ENCODE measurements around the gene FAM53B.
A peak's percentile ranks its signal among the peaks of the same experiment; 100 is the strongest.

FAM53B gene

GRCh38 chr10:124658591-124659242, 85.5 kb downstream of the FAM53B start:
- no peak for DNase-seq

GRCh38 chr10:124657806-124658205, 86.4 kb downstream of the FAM53B start:
- DNase-seq: peak; percentile 77

- DNase-seq: no peak
These were observed 87.6 kb downstream of the FAM53B start for GRCh38 chr10:124656541-124656940.

GRCh38 chr10:124656113-124656490, 88.1 kb downstream of the FAM53B start:
- DNase-seq: no peak

GRCh38 chr10:124655191-124656112, 88.7 kb downstream of the FAM53B start:
- no peak for DNase-seq

- no peak for DNase-seq
These were observed 89.5 kb downstream of the FAM53B start for GRCh38 chr10:124654686-124655085.

- no peak for DNase-seq
These were observed 90.1 kb downstream of the FAM53B start for GRCh38 chr10:124653811-124654651.

GRCh38 chr10:124653311-124653710, 90.9 kb downstream of the FAM53B start:
- DNase-seq: no peak

- DNase-seq: no peak
These were observed 91.5 kb downstream of the FAM53B start for GRCh38 chr10:124652701-124653100.

- DNase-seq: no peak
These were observed 92.0 kb downstream of the FAM53B start for GRCh38 chr10:124652200-124652599.

GRCh38 chr10:124651402-124651891, 92.7 kb downstream of the FAM53B start:
- DNase-seq: no peak

- peak; percentile 77 for DNase-seq
These were observed 93.3 kb downstream of the FAM53B start for GRCh38 chr10:124650820-124651401.

GRCh38 chr10:124650263-124650662, 93.9 kb downstream of the FAM53B start:
- peak; percentile 49 for DNase-seq

GRCh38 chr10:124649214-124649613, 95.0 kb downstream of the FAM53B start:
- DNase-seq: no peak

- peak; percentile 57 for DNase-seq
These were observed 95.4 kb downstream of the FAM53B start for GRCh38 chr10:124648738-124649137.

- no peak for DNase-seq
These were observed 96.1 kb downstream of the FAM53B start for GRCh38 chr10:124648131-124648475.

- DNase-seq: peak; percentile 78
These were observed 96.6 kb downstream of the FAM53B start for GRCh38 chr10:124647421-124648130.

GRCh38 chr10:124646483-124647352, 97.5 kb downstream of the FAM53B start:
- no peak for DNase-seq

- DNase-seq: no peak
These were observed 98.6 kb downstream of the FAM53B start for GRCh38 chr10:124645467-124646095.

- DNase-seq: no peak
These were observed 99.3 kb downstream of the FAM53B start for GRCh38 chr10:124644771-124645415.
